B cell (primary cell): ENCODE results near the gene MBNL2.

ENCODE experiments used
- CTCF ChIP-seq: fragments of 200-600 bp; IDR thresholded peaks from one replicate; pipeline ENCODE4 v1.8.0; 2022; ENCODE audit warnings: antibody characterized with exemption, mild to moderate bottlenecking
- EZH2 ChIP-seq: IDR thresholded peaks from 2 replicates; pipeline ENCODE4 v1.6.1; 2012; ENCODE audit warnings: borderline replicate concordance, low read depth, mild to moderate bottlenecking, moderate library complexity, low read length; ENCODE audit not compliant: insufficient read depth, poor library complexity, severe bottlenecking

GRCh38 chr13:97324115-97324514, 102.0 kb downstream of the MBNL2 start:
- TF ChIP-seq CTCF, result no peak
- TF ChIP-seq EZH2, result no peak
